ENCODE data around the gene TMOD2. TPM values are rescaled to one million over a fixed set of nuclear protein-coding genes. Genes with fewer than 3 reads are reported as not detected.

Gene TMOD2
- total RNA-seq, 1 donor from 2014 or later = 14.6 TPM

- Mint-ChIP-seq H3K4me3 (no peak overlapping the region), H3K9me3 (no peaks in the 10 kb centered on the region), H3K36me3 (ENCODE audit: low read depth) (peaks cover 3% of the 10 kb centered on the region), H3K27ac (no peak overlapping the region), H3K27me3 (no peaks in the 10 kb centered on the region), H3K4me1 (peaks cover 68% of the 10 kb centered on the region)
- DNase-seq = no peak
- intact Hi-C loops (cut with micrococcal nuclease) = no loop called here
- no peak for TF ChIP-seq CTCF (IDR thresholded peaks at IDR 0.05)
- no peak for ATAC-seq (ENCODE audit: low read depth)
- POLR2A ChIA-PET = interaction anchor here (1.1 kb wide), 1 partner anchor 16 kb away, joined by 3 read pairs; the partner anchor contains the start of gene TMOD3
- CTCF ChIA-PET = interaction anchor here (1.3 kb wide), 1 partner anchor 44 kb away, joined by 3 read pairs; no protein-coding TSS in a partner anchor
These were observed 93.5 kb downstream of the TMOD2 start for GRCh38 chr15:51844747-51845426.

DNA sequence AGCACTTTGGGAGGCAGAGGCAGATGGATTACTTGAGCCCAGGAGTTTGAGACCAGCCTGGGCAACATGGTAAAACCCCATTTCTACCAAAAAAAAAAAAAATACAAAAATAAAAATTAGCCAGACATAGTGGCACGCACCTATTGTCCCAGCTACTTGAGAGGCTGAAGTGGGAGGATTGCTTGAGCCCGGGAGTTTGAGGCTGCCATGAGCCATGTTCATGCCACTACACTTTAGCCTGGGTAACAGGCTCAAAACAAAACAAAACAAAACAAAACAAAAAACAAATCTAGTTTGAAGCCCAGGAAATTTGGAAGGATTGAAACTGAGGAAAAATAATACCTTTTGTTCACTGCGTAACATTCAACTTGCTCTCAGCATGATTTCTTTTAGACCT, 94.7 kb downstream of the TMOD2 start:
- ATAC-seq (ENCODE audit: low read depth) (no peak), DNase-seq (no peak)
- no peak overlapping the region for H3K27ac Mint-ChIP-seq
- no peak for TF ChIP-seq CTCF (IDR thresholded peaks at IDR 0.05)
- ChIA-PET POLR2A (interaction anchor here (0.7 to 1.1 kb wide), 2 partner anchors 17 to 840 kb away, joined by 3 read pairs; partner anchors contain the start of gene TMOD3), CTCF (interaction anchor here (1.3 kb wide), 1 partner anchor 42 kb away, joined by 3 read pairs; no protein-coding TSS in a partner anchor)
- H3K4me1 Mint-ChIP-seq = peaks cover 69% of the 10 kb centered on the region
- H3K4me3 Mint-ChIP-seq = no peak overlapping the region
- peaks cover 3% of the 10 kb centered on the region for H3K36me3 Mint-ChIP-seq (ENCODE audit: low read depth)
- intact Hi-C loops (cut with micrococcal nuclease) = no loop called here
- H3K27me3 Mint-ChIP-seq = no peaks in the 10 kb centered on the region
- no peaks in the 10 kb centered on the region for H3K9me3 Mint-ChIP-seq

GRCh38 chr15:51846463-51847230, 95.2 kb downstream of the TMOD2 start:
- intact Hi-C loops (cut with micrococcal nuclease) = no loop called here
- no peak for ATAC-seq (ENCODE audit: low read depth)
- H3K9me3 Mint-ChIP-seq = no peaks in the 10 kb centered on the region

DNA sequence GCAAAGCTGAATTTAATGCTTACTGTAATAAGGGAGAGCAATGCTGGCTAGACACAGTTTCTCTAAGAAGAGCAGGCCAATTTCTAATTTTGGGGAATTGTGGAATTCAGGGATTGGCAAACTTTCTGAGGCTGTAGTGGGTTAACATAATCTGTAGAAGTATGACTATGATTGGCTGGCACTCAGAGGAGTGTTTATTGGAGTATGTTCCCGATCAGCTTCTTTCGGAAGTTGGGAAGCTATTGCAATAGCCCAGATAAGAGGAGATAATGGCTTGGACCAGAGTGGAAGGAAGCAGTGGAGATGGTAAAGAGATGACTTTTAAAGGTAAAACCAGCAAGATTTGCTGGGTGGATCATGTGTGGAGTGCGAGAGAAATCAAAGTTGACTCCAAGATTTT, 97.4 kb downstream of the TMOD2 start:
- intact Hi-C loops (cut with micrococcal nuclease) = no loop called here
- DNase-seq = no peak
- no peak for TF ChIP-seq CTCF (IDR thresholded peaks at IDR 0.05)
- ChIA-PET POLR2A (no interaction called here), CTCF (no interaction called here)
- ATAC-seq (ENCODE audit: low read depth) = no peak
- H3K27ac Mint-ChIP-seq = no peak overlapping the region
- no peaks in the 10 kb centered on the region for H3K9me3 Mint-ChIP-seq
- peaks cover 59% of the 10 kb centered on the region for H3K4me1 Mint-ChIP-seq
- H3K27me3 Mint-ChIP-seq = no peaks in the 10 kb centered on the region
- H3K4me3 Mint-ChIP-seq = no peak overlapping the region
- peaks cover 3% of the 10 kb centered on the region for H3K36me3 Mint-ChIP-seq (ENCODE audit: low read depth)

More at GRCh38 chr15:51846463-51847230, 95.2 kb downstream of the TMOD2 start:
- peaks cover 66% of the 10 kb centered on the region for H3K4me1 Mint-ChIP-seq
- H3K27ac Mint-ChIP-seq = no peak overlapping the region
- peaks cover 3% of the 10 kb centered on the region for H3K36me3 Mint-ChIP-seq (ENCODE audit: low read depth)
- no peak for DNase-seq
- POLR2A ChIA-PET = no interaction called here
- H3K27me3 Mint-ChIP-seq = no peaks in the 10 kb centered on the region
- H3K4me3 Mint-ChIP-seq = no peak overlapping the region
- CTCF ChIA-PET = no interaction called here
- TF ChIP-seq CTCF (IDR thresholded peaks at IDR 0.05) = no peak

GRCh38 chr15:51849860-51850259, 98.5 kb downstream of the TMOD2 start:
- TF ChIP-seq CTCF (IDR thresholded peaks at IDR 0.05) = no peak
- Mint-ChIP-seq H3K9me3 (no peaks in the 10 kb centered on the region), H3K27me3 (no peaks in the 10 kb centered on the region), H3K4me1 (peaks cover 65% of the 10 kb centered on the region), H3K36me3 (ENCODE audit: low read depth) (peaks cover 3% of the 10 kb centered on the region), H3K4me3 (no peak overlapping the region), H3K27ac (no peak overlapping the region)
- CTCF ChIA-PET = no interaction called here
- ATAC-seq (ENCODE audit: low read depth) (no peak), DNase-seq (no peak)
- intact Hi-C loops (cut with micrococcal nuclease) = no loop called here
- POLR2A ChIA-PET = no interaction called here

Measured in activated B cell treated with CpG ODN at 0.5 μM for 24 hours (primary cell).